ENCODE measurements around the gene GPI. TPM values are rescaled to one million over a fixed set of nuclear protein-coding genes. Genes with fewer than 3 reads are reported as not detected.
"Not testable (repeated sequence)": the region's sequence is repeated elsewhere in the genome, so short reads cannot be mapped to it uniquely, and the experiment has no call there.

GPI gene
- total RNA-seq, 4 donors from 2014 or later = 41.5 to 120 (median 95.2) TPM

GRCh38 chr19:34386645-34387445 is 21.8 kb downstream of the GPI start:
- H3K27me3 ChIP-seq = no peaks in the 10 kb centered on the region
- H3K27ac ChIP-seq = no peak overlapping the region
- TF ChIP-seq CTCF (IDR thresholded peaks at IDR 0.05) (no peak), POLR2A (IDR thresholded peaks at IDR 0.05) (no peak)
- intact Hi-C loops (cut with DNase I; ENCODE audit: low total_unique reads) = no loop called here
- H3K4me1 ChIP-seq = no peaks in the 10 kb centered on the region
- H3K9me3 ChIP-seq = no peaks in the 10 kb centered on the region
- no peak overlapping the region for H3K4me3 ChIP-seq
- DNase-seq = no peak
- no peaks in the 10 kb centered on the region for H3K36me3 ChIP-seq

GRCh38 chr19:34387446-34387810 is 22.4 kb downstream of the GPI start:
- Histone ChIP-seq H3K36me3 (no peaks in the 10 kb centered on the region), H3K4me1 (no peaks in the 10 kb centered on the region), H3K27ac (no peak overlapping the region), H3K27me3 (no peaks in the 10 kb centered on the region), H3K9me3 (no peaks in the 10 kb centered on the region), H3K4me3 (no peak overlapping the region)
- no peak for TF ChIP-seq POLR2A (IDR thresholded peaks at IDR 0.05)
- no peak for TF ChIP-seq CTCF (IDR thresholded peaks at IDR 0.05)
- DNase-seq = no peak
- intact Hi-C loops (cut with DNase I; ENCODE audit: low total_unique reads) = no loop called here

- H3K4me1 ChIP-seq; H3K36me3 ChIP-seq; intact Hi-C loops (cut with DNase I; ENCODE audit: low total_unique reads); H3K27ac ChIP-seq; H3K4me3 ChIP-seq; DNase-seq; H3K9me3 ChIP-seq; H3K27me3 ChIP-seq: not testable (repeated sequence)
Observed at GRCh38 chr19:34388745-34389144, 23.7 kb downstream of the GPI start.

- no peaks in the 10 kb centered on the region for H3K36me3 ChIP-seq
- intact Hi-C loops (cut with DNase I; ENCODE audit: low total_unique reads) = no loop called here
- H3K27me3 ChIP-seq = no peaks in the 10 kb centered on the region
- H3K4me1 ChIP-seq = no peaks in the 10 kb centered on the region
- no peak for TF ChIP-seq POLR2A (IDR thresholded peaks at IDR 0.05)
- TF ChIP-seq CTCF (IDR thresholded peaks at IDR 0.05) = no peak
- no peak overlapping the region for H3K27ac ChIP-seq
- H3K4me3 ChIP-seq = no peak overlapping the region
- no peak for DNase-seq
- no peaks in the 10 kb centered on the region for H3K9me3 ChIP-seq
Observed at GRCh38 chr19:34391813-34392212, 26.8 kb downstream of the GPI start.

- H3K36me3 ChIP-seq = no peaks in the 10 kb centered on the region
- no peaks in the 10 kb centered on the region for H3K27me3 ChIP-seq
- H3K9me3 ChIP-seq = no peaks in the 10 kb centered on the region
- H3K27ac ChIP-seq = no peak overlapping the region
- no peak for DNase-seq
- TF ChIP-seq POLR2A (IDR thresholded peaks at IDR 0.05) = no peak
- no peak for TF ChIP-seq CTCF (IDR thresholded peaks at IDR 0.05)
- H3K4me3 ChIP-seq = no peak overlapping the region
- no peaks in the 10 kb centered on the region for H3K4me1 ChIP-seq
- intact Hi-C loops (cut with DNase I; ENCODE audit: low total_unique reads) = no loop called here
Observed at GRCh38 chr19:34393031-34393430, 28.0 kb downstream of the GPI start.

Data from uterus (tissue), 4 donors.